Activated naive CD8-positive, alpha-beta T cell treated with anti-CD3 and anti-CD28 coated beads, Interleukin-2, amount 50 U/mL, for 16 hours (primary cell): ENCODE data around the gene ANKRD13B.

Experiments
- DNase-seq: peaks from one replicate; pipeline ENCODE4 v3.0.0-alpha.2; 2020; ENCODE audit warnings: low read depth, low spot score

ANKRD13B gene

GRCh38 chr17:29594519-29595090 lies 1.7 kb downstream of the ANKRD13B start:
- DNase-seq = no peak

GRCh38 chr17:29595107-29595942 lies 2.4 kb downstream of the ANKRD13B start:
- no peak for DNase-seq

GRCh38 chr17:29595943-29596774 lies 3.2 kb downstream of the ANKRD13B start:
- no peak for DNase-seq

DNA sequence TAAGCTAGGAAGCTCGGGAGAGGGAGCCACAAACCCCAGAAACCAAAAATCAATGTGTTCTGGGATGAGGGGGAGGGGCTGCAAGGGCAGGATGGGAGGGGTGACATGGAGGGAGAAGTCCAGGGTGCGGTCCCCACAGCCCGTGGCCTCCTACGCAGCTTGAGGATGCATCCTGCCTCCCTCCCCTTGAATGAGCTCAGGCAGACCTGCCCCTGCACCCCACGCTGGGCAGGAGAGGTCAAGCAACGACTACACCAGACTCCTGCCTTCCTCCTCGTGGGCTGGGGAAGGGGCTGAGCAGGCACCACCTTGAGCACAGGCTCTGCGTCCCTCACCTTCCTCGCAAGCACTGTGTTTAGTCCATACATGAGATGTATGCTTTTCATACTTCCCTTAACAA lies 3.9 kb downstream of the ANKRD13B start:
- no peak for DNase-seq

DNA sequence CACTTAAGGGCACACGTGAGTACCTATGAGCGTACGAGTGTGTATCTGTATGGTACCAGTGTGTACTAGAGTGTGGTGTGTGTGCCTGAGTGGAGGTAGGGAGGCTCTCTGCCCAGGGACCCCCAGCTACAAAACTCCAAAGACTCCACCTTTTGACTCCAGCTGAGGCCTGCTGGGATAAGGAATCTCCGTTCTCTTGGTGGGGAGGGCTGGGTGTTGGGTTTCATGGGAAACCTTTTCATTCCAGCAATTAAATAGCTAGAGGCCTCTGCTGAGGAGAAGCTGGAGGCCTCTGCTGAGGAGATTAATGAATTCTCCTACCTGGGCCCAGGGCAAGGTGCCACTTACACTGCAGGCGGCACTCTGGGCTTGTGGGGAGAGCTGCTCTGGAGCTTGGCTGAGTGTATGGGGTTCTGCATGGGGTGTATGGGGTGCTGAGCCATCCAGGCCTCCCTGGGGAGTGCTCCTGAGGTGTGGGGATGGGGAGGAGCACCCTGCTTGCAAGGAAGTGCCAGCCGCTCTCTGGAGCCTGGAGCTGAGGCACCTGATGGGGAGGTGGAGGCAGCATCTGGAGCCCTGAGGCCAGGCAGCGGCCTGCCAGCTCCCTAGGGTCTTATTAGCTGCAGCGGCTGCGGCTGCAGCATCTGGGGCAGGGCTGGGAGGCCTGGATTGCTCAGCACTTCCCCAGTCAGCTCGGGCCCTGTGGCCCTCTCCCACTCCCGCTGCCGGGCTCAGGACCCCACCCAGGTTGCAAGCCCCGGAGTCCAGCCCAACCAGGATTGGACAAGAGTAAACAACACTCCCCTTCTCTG lies 4.6 kb downstream of the ANKRD13B start:
- no peak for DNase-seq

- DNase-seq = no peak
Measured at GRCh38 chr17:29603109-29603674, 10.3 kb downstream of the ANKRD13B start.

DNA sequence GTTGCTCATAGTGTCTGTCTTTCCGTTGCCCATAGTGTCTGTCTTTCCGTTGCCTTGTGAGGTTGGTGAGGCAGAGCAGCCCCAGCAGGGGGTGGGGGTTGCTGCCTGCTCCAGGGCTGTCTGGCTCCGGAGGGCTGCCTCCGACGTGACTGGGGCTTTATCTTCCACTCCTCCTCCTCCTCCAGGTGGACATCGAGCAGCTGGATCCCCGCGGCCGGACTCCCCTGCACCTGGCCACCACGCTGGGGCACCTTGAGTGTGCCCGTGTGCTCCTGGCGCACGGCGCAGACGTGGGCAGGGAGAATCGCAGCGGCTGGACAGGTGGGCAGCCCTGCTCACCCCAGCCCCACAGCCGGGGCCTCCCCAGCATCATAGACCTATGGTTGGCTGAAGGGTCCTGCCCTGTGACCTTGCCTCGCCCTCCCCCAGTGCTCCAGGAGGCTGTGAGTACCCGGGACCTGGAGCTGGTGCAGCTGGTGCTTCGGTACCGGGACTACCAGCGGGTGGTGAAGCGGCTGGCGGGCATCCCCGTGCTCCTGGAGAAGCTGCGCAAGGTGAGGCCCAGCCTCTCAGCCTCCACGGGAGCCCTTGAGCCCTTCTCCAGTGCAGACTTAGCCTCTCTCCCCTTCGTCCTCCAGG lies 14.7 kb downstream of the ANKRD13B start:
- DNase-seq = no peak

DNA sequence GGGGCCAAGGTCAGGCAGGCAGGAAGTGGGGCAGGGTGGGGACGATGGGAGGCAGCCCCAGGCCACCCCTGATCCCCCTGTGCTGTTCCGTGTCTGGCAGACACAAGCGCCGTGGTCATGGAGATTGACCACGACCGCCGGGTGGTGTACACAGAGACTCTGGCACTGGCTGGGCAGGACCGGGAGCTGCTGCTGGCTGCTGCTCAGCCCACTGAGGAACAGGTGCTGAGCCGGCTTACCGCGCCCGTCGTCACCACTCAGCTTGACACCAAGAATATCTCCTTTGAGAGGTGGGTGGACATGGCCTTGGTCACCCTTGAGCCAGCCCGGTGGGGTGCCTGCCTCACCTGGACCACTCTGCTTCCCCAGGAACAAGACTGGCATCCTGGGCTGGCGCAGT lies 16.1 kb downstream of the ANKRD13B start:
- DNase-seq = no peak

GRCh38 chr17:29610395-29610794 lies 17.5 kb downstream of the ANKRD13B start:
- no peak for DNase-seq

- DNase-seq = no peak
Measured at GRCh38 chr17:29611351-29612093, 18.6 kb downstream of the ANKRD13B start.

DNA sequence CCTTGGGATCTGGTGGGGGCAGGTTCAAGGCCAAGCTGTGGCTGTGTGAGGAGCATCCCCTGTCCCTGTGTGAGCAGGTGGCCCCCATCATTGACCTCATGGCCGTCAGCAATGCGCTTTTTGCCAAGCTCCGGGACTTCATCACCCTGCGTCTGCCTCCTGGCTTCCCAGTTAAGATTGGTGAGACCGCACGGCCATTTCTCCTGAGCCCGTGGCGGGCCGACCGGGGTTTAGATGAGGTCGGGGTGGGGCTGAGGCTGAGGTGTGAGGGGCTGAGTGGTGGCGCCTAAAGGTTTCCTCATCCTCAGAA lies 19.1 kb downstream of the ANKRD13B start:
- DNase-seq = no peak

- DNase-seq = no peak
Measured at GRCh38 chr17:29612404-29613280, 19.7 kb downstream of the ANKRD13B start.

GRCh38 chr17:29613352-29613837 lies 20.5 kb downstream of the ANKRD13B start:
- peak; percentile 92 for DNase-seq

- DNase-seq = no peak
Measured at GRCh38 chr17:29613856-29614255, 20.9 kb downstream of the ANKRD13B start.

GRCh38 chr17:29614349-29615047 lies 21.6 kb downstream of the ANKRD13B start:
- no peak for DNase-seq

DNA sequence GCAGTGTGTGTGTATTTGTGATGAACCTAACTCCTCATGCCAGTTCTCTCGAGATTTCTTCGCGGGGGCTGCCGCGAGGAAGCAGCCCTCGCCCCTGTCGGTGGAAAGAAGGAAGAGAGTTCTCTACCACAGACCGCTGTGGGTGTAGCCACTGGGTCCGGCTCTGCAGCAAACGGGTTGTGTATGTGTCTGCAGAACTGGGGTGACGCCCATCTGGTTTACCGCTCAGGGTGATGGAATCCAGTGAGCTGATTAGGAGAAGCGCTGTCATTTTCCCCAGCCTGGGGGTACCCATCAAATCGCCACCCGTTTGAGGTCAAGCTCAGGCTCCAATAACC lies 22.1 kb downstream of the ANKRD13B start:
- DNase-seq = no peak

DNA sequence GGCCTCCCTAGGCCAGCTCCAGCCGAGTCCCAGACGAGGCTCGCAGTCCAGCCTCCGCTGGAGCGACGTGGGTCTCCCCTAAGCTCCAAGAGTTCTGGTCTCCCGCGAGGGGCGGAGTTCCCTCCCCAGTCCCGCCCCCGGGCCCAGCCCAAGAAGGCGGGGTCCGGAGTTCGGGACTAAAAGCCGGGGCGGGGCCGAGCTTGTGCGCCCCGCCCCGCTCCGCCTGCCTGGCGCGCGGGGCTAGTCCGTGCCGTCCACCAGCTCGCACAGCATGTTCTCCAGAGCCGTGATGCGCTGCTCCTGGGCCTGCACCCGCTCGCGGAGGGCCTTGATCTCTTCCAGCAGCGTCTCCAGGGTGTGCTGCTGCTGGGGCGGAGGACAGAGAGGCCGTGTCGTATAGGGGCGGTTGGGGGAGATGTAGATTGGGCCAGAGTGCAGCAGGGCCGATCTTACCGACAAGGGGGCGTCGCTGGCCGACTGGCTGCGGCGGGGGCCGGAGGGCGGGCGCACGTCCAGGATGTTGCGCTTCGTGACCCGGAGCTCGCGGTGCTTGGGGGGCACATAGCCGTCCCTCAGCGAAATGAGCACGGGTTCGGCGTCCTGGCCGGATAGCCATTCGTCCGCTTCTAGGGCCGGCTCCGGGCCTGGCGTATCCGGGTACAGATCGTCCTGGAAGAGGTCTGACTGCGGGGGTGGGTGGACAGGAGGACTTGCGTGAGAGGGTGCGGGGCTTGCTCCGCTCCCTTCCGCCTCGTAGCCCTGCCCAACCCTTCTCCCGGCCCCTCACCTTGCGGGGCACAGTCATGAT lies 22.8 kb downstream of the ANKRD13B start:
- DNase-seq = peak; percentile 64
